ENCODE measurements around the gene FAHD2A.

DNA sequence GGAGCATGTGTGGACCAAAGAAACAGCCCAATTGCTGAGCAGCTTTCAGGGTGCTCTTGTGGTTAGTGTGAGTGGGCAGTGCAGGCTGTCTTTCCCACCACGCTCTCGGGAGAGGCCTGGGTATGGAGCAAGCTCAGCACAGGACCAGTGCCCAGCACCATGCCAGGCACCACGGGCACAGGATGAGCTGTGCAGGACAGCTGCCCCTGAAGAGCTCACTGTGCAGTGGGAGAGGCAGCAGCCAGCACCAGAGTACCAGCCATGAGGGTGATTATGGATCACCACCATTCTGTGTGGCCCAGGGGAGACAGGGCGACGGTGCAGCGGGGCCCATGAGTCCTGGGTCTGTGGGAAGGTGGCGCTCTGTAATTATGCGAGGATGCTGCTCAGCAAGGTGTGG lies 29.7 kb upstream of the FAHD2A start:
- TF ChIP-seq POLR2A (IDR thresholded peaks at IDR 0.05): no peak
- TF ChIP-seq EP300 (IDR thresholded peaks at IDR 0.05): no peak
- no peak for TF ChIP-seq POLR2AphosphoS5 (IDR thresholded peaks at IDR 0.05)
